H1 (cell line): ENCODE results near the gene MACROD2. TPM values are rescaled to one million over a fixed set of nuclear protein-coding genes. Genes with fewer than 3 reads are reported as not detected.

ENCODE experiments used
- CTCF ChIA-PET: fragments of 300-600 bp; sonication (Branson Sonifier 250); formaldehyde crosslinking; loops from one replicate; lab custom pipeline; 2021; ENCODE audit not compliant: partially characterized antibody; lab: Charles Lee
- POLR2A ChIA-PET: fragments of 300-600 bp; sonication (Branson Sonifier 250); formaldehyde crosslinking; loops from one replicate; lab custom pipeline; 2021; ENCODE audit warnings: inconsistent platforms; ENCODE audit not compliant: partially characterized antibody; lab: Charles Lee
- DNase-seq, 2 experiments: peaks; one replicate each; pipeline versions ENCODE4 v3.0.0 to v3.0.0-alpha.2; 2010 to 2022; ENCODE audit warnings: low spot score in 2 of 2, low read depth in 1 of 2, mixed read lengths in 1 of 2
- FAIRE-seq: peaks from 2 replicates; lab custom pipeline; 2011; peaks lifted over from hg19 to GRCh38; lab: Jason Lieb, UNC
- H2AFZ ChIP-seq: 2 replicates; pipeline ENCODE4 v1.8.1; 2012; ENCODE audit warnings: low read length, inconsistent platforms
- H2AK5ac ChIP-seq: 2 replicates; pipeline ENCODE4 v1.6.1; 2013; ENCODE audit warnings: low read depth, low read length
- H2BK120ac ChIP-seq: replicated peaks from 2 replicates; pipeline ENCODE3; 2013; ENCODE audit warnings: low read depth, low read length, inconsistent platforms
- H2BK12ac ChIP-seq: 2 replicates; pipeline ENCODE4 v1.6.1; 2013; ENCODE audit warnings: low read depth, low read length
- H2BK15ac ChIP-seq: 2 replicates; pipeline ENCODE4 v1.6.1; 2013; ENCODE audit warnings: low read length
- H2BK20ac ChIP-seq: 2 replicates; pipeline ENCODE4 v1.6.1; 2013; ENCODE audit warnings: low read length
- H2BK5ac ChIP-seq: 2 replicates; pipeline ENCODE4 v1.6.1; 2013; ENCODE audit warnings: low read depth, low read length
- H3K14ac ChIP-seq: 2 replicates; pipeline ENCODE4 v1.6.1; 2013; ENCODE audit warnings: inconsistent platforms; ENCODE audit not compliant: insufficient read length
- H3K18ac ChIP-seq: 2 replicates; pipeline ENCODE4 v1.6.1; 2013; ENCODE audit warnings: low read length; ENCODE audit errors: extremely low read depth
- H3K23ac ChIP-seq: 2 replicates; pipeline ENCODE4 v1.6.1; 2013; ENCODE audit warnings: inconsistent platforms; ENCODE audit not compliant: insufficient read length
- H3K23me2 ChIP-seq: 2 replicates; pipeline ENCODE4 v1.6.1; 2013; ENCODE audit warnings: low read depth, low read length
- H3K27ac ChIP-seq: 2 replicates; pipeline ENCODE4 v1.6.1; 2011; ENCODE audit warnings: low read depth, low read length, inconsistent platforms
- H3K27me3 ChIP-seq, 4 experiments: replicated peaks in 1 of 4; 1 replicate in 1 of 4; 2 replicates in 3 of 4; pipeline versions ENCODE4 v1.6.1 to v1.8.1; 2011 to 2013; ENCODE audit warnings: low read length in 3 of 4, mild to moderate bottlenecking in 3 of 4, inconsistent platforms in 2 of 4, mixed read lengths in 2 of 4, moderate library complexity in 1 of 4; ENCODE audit not compliant: control insufficient read depth in 3 of 4, insufficient read depth in 3 of 4; ENCODE audit errors: extremely low read depth in 1 of 4
- H3K36me3 ChIP-seq, 4 experiments: 2 replicates each; pipeline versions ENCODE4 v1.6.1 to v1.8.1; 2011 to 2013; ENCODE audit warnings: mild to moderate bottlenecking in 4 of 4, low read length in 3 of 4, moderate library complexity in 2 of 4, control low read depth in 1 of 4, inconsistent platforms in 1 of 4; ENCODE audit not compliant: insufficient read depth in 4 of 4, control insufficient read depth in 2 of 4
- H3K4ac ChIP-seq: replicated peaks from 2 replicates; pipeline ENCODE3; 2013; ENCODE audit warnings: low read length, low read depth, mixed read lengths, inconsistent platforms; ENCODE audit not compliant: insufficient read length
- H3K4me1 ChIP-seq, 4 experiments: replicated peaks in 1 of 4; 1 replicate in 1 of 4; 2 replicates in 3 of 4; pipeline versions ENCODE4 v1.6.1 to v1.8.1; 2011 to 2013; ENCODE audit warnings: low read length in 3 of 4, inconsistent platforms in 2 of 4, mixed read lengths in 1 of 4; ENCODE audit not compliant: insufficient read depth in 4 of 4, control insufficient read depth in 3 of 4
- H3K4me2 ChIP-seq, 2 experiments: 2 replicates each; pipeline versions ENCODE4 v1.6.1 to v1.8.1; 2011 to 2013; ENCODE audit warnings: low read depth in 2 of 2, low read length in 2 of 2, control low read depth in 1 of 2, inconsistent platforms in 1 of 2, mild to moderate bottlenecking in 1 of 2; ENCODE audit not compliant: insufficient read depth in 1 of 2
- H3K4me3 ChIP-seq, 4 experiments: fragments of 200-600, 300-600 bp in 1 of 4; sonication (generic), shearing (Covaris generic), sonication (Bioruptor Twin) in 1 of 4; 2 replicates each; pipeline versions ENCODE4 v1.5.1 to v1.8.1; 2011 to 2016; ENCODE audit warnings: low read length in 4 of 4, low read depth in 3 of 4, control low read depth in 2 of 4, inconsistent platforms in 2 of 4, mild to moderate bottlenecking in 2 of 4, mixed read lengths in 1 of 4, moderate library complexity in 1 of 4; ENCODE audit not compliant: insufficient read depth in 2 of 4; ENCODE audit errors: extremely low read depth in 1 of 4
- H3K56ac ChIP-seq: replicated peaks from 2 replicates; pipeline ENCODE3; 2013; ENCODE audit warnings: low read depth, mild to moderate bottlenecking, mixed read lengths, low read length, inconsistent platforms; ENCODE audit not compliant: insufficient read length
- H3K79me1 ChIP-seq: 2 replicates; pipeline ENCODE4 v1.6.1; 2013; ENCODE audit warnings: low read depth, low read length, control low read depth
- H3K79me2 ChIP-seq, 2 experiments: 2 replicates each; pipeline versions ENCODE4 v1.6.1 to v1.8.1; 2012 to 2013; ENCODE audit warnings: low read length in 2 of 2, mild to moderate bottlenecking in 2 of 2, inconsistent platforms in 1 of 2; ENCODE audit not compliant: insufficient read depth in 2 of 2, control insufficient read depth in 1 of 2
- H3K9ac ChIP-seq, 4 experiments: replicated peaks in 1 of 4; 1 replicate in 1 of 4; 2 replicates in 3 of 4; pipeline versions ENCODE4 v1.6.1 to v1.8.1; 2011 to 2013; ENCODE audit warnings: low read depth in 3 of 4, low read length in 3 of 4, control low read depth in 2 of 4, mild to moderate bottlenecking in 2 of 4, moderate library complexity in 2 of 4, inconsistent platforms in 1 of 4; ENCODE audit errors: extremely low read depth in 1 of 4
- H3K9me3 ChIP-seq, 2 experiments: 2 replicates each; pipeline versions ENCODE4 v1.6.1 to v1.8.1; 2012 to 2013; ENCODE audit warnings: mild to moderate bottlenecking in 2 of 2, moderate library complexity in 2 of 2, control low read depth in 1 of 2, inconsistent platforms in 1 of 2, low read depth in 1 of 2, low read length in 1 of 2, mixed read lengths in 1 of 2; ENCODE audit not compliant: insufficient read depth in 2 of 2
- H4K20me1 ChIP-seq, 2 experiments: replicated peaks in 1 of 2; 2 replicates each; pipeline versions ENCODE3 to v1.8.1; 2011 to 2013; ENCODE audit warnings: inconsistent platforms in 2 of 2, low read length in 2 of 2, mild to moderate bottlenecking in 1 of 2; ENCODE audit not compliant: insufficient read depth in 2 of 2, control insufficient read depth in 1 of 2
- H4K5ac ChIP-seq: 2 replicates; pipeline ENCODE4 v1.6.1; 2013; ENCODE audit warnings: low read length, low read depth, mixed read lengths, inconsistent platforms; ENCODE audit not compliant: insufficient read length
- H4K8ac ChIP-seq: 2 replicates; pipeline ENCODE4 v1.8.0; 2013; ENCODE audit warnings: mild to moderate bottlenecking, moderate library complexity, low read length, inconsistent platforms; ENCODE audit not compliant: insufficient read depth; ENCODE audit errors: extremely low read depth
- H4K91ac ChIP-seq: replicated peaks from 2 replicates; pipeline ENCODE3; 2013; ENCODE audit warnings: low read length, mixed read lengths, inconsistent platforms; ENCODE audit not compliant: insufficient read length
- KDM4A ChIP-seq: IDR thresholded peaks from one replicate; pipeline ENCODE4 v1.7.1; 2012; ENCODE audit warnings: low read depth, mild to moderate bottlenecking, moderate library complexity, low read length, inconsistent platforms; ENCODE audit not compliant: severe bottlenecking
- WGBS, 2 experiments: shearing (Covaris generic) in 1 of 2; methylation state at CpG; one replicate each; pipeline versions ENCODE4 v1.1.6 to v1.1.7; 2013 to 2015; ENCODE audit warnings: low lambda C conversion rate in 2 of 2, mixed read lengths in 2 of 2, inconsistent platforms in 1 of 2, low coverage in 1 of 2, missing lambda C conversion rate in 1 of 2; ENCODE audit not compliant: insufficient replicate concordance in 2 of 2, insufficient coverage in 1 of 2, insufficient read length in 1 of 2; ENCODE audit errors: extremely low coverage in 1 of 2, missing lambda C conversion rate in 1 of 2; 5-methylcytosine and 5-hydroxymethylcytosine counted together
- polyA plus RNA-seq, 7 experiments: library from polyadenylated mRNA; depleted of rRNA in 3 of 7; stranded (reverse) in 5 of 7; unstranded in 2 of 7; fragments of >200 nt in 5 of 7; fragments of 200-250 nt in 2 of 7; gene quantifications; 1 replicate in 5 of 7; 2 replicates in 1 of 7; 4 replicates in 1 of 7; pipeline versions ENCODE4 v1.2.1 to v1.2.3, GENCODE V29; 2011 to 2013; ENCODE audit warnings: missing spikeins in 2 of 7, mixed read lengths in 2 of 7
- total RNA-seq: library from RNA; stranded (reverse); fragmentation: NEBNext Ultra II Directional; extraction: Animal tissue kit (Norgen Biotek cat#: 25700); gene quantifications from 2 replicates; pipeline ENCODE4 v1.2.1, GENCODE V29; 2021

The MACROD2 gene
- total and polyA plus RNA-seq, 2 of the 8 experiments (the other 6 are each of a cell fraction or from before 2014, with no cell fraction given), result 0.70 to 3.9 TPM

- H2BK120ac ChIP-seq, result no peak overlapping the region
- H2BK20ac ChIP-seq, result no peak overlapping the region
- DNase-seq (no peak), FAIRE-seq (no peak)
- H3K9ac ChIP-seq, result no peak overlapping the region
- H3K18ac ChIP-seq, result no peak overlapping the region
- H4K8ac ChIP-seq, result no peak overlapping the region
- H3K14ac ChIP-seq, result no peak overlapping the region
- no peak overlapping the region for H3K4ac ChIP-seq
- no peak overlapping the region for H4K5ac ChIP-seq
- no peak overlapping the region for H3K23ac ChIP-seq
- H3K79me1 ChIP-seq, result no peaks in the 10 kb centered on the region
- ChIA-PET POLR2A (no interaction called here), CTCF (no interaction called here)
- no peak overlapping the region for H2BK15ac ChIP-seq
- no peak overlapping the region for H3K27ac ChIP-seq
- no peaks in the 10 kb centered on the region for H3K79me2 ChIP-seq
- no peak overlapping the region for H3K4me3 ChIP-seq
- no peak for TF ChIP-seq KDM4A
- H4K20me1 ChIP-seq, result no peaks in the 10 kb centered on the region
- no peak overlapping the region for H2AFZ ChIP-seq
- 84% methylated on average over 2 of the region's 2 CpGs; no CpG with 5 or more reads in 1 of the 2 experiments for WGBS, 2 experiments
- H3K4me2 ChIP-seq, result no peak overlapping the region
- no peak overlapping the region for H2BK12ac ChIP-seq
- no peaks in the 10 kb centered on the region for H3K23me2 ChIP-seq
- H4K91ac ChIP-seq, result no peak overlapping the region
- H3K9me3 ChIP-seq, result no peaks in the 10 kb centered on the region
- no peak overlapping the region for H2BK5ac ChIP-seq
- H2AK5ac ChIP-seq, result no peak overlapping the region
- H3K27me3 ChIP-seq, result no peaks in the 10 kb centered on the region
- no peaks in the 10 kb centered on the region for H3K4me1 ChIP-seq
- H3K36me3 ChIP-seq, result no peaks in the 10 kb centered on the region
- no peak overlapping the region for H3K56ac ChIP-seq
Measured at GRCh38 chr20:14589383-14589782, 594.1 kb downstream of the MACROD2 start.
